Measurements from ENCODE around the gene KRAS. TPM values are rescaled to one million over a fixed set of nuclear protein-coding genes. Genes with fewer than 3 reads are reported as not detected.

KRAS gene
- total RNA-seq, 1 donor from 2014 or later: 9.6 TPM

DNA sequence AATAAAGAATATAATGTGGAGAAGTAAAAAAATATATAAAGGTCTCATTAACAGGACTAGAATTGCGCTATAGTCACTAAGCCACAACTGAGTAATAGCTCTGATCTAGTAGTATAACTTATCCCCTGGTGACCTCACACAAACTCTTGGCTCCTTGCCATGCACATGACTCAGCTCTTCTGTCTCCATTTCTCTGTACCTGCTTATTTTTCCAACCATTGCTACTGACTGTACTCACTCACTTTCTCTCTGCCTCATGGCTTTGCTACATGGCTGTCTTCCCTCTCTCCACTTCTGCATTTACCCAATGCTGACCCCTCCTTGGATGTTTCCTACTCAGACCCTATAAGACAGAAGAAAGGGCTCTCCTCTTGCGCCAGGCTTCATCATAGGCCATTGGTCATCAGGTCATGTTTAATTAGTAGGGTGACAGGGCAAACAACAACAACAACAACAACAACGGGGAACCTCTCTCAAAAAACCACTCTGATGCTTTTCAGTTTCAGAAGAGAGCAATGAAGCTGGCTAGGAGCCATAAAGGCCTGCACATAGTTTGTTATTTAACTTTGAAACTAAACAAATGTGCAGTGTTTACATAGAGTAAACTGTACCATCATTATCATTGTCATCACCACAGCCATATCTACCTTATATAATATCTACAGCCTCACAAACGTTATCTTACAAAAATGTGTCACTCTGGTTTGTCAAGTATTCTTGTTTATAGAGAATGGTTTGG lies 25.6 kb upstream of the KRAS start:
- H3K27me3 ChIP-seq: no peaks in the 10 kb centered on the region
- no peak for DNase-seq (ENCODE audit: extremely low spot score in 2 of 2)

GRCh38 chr12:25271486-25272098 lies 20.9 kb upstream of the KRAS start:
- Histone ChIP-seq H3K4me1 (no peaks in the 10 kb centered on the region), H3K36me3 (no peaks in the 10 kb centered on the region), H3K27me3 (no peaks in the 10 kb centered on the region), H3K27ac (no peak overlapping the region), H3K4me3 (no peak overlapping the region), H3K9me3 (no peaks in the 10 kb centered on the region)
- no peak for DNase-seq (ENCODE audit: extremely low spot score in 2 of 2)
- intact Hi-C loops (cut with DNase I): no loop called here
- TF ChIP-seq, protein P1, sequence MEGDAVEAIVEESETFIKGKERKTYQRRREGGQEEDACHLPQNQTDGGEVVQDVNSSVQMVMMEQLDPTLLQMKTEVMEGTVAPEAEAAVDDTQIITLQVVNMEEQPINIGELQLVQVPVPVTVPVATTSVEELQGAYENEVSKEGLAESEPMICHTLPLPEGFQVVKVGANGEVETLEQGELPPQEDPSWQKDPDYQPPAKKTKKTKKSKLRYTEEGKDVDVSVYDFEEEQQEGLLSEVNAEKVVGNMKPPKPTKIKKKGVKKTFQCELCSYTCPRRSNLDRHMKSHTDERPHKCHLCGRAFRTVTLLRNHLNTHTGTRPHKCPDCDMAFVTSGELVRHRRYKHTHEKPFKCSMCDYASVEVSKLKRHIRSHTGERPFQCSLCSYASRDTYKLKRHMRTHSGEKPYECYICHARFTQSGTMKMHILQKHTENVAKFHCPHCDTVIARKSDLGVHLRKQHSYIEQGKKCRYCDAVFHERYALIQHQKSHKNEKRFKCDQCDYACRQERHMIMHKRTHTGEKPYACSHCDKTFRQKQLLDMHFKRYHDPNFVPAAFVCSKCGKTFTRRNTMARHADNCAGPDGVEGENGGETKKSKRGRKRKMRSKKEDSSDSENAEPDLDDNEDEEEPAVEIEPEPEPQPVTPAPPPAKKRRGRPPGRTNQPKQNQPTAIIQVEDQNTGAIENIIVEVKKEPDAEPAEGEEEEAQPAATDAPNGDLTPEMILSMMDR (IDR thresholded peaks at IDR 0.05): no peak
- TF ChIP-seq POLR2A (IDR thresholded peaks at IDR 0.05) (no peak), POLR2AphosphoS5 (IDR thresholded peaks at IDR 0.05; ENCODE audit: insufficient read depth in 1 of 2, low read depth in 1 of 2) (no peak)

More for the DNA sequence above, 25.6 kb upstream of the KRAS start:
- H3K27ac ChIP-seq: no peak overlapping the region
- intact Hi-C loops (cut with DNase I): no loop called here
- no peak for TF ChIP-seq POLR2AphosphoS5 (IDR thresholded peaks at IDR 0.05; ENCODE audit: insufficient read depth in 1 of 2, low read depth in 1 of 2)
- no peak for TF ChIP-seq POLR2A (IDR thresholded peaks at IDR 0.05)
- TF ChIP-seq, protein P1 (IDR thresholded peaks at IDR 0.05): no peak
- H3K36me3 ChIP-seq: no peaks in the 10 kb centered on the region
- no peaks in the 10 kb centered on the region for H3K4me1 ChIP-seq
- no peaks in the 10 kb centered on the region for H3K9me3 ChIP-seq
- no peak overlapping the region for H3K4me3 ChIP-seq

- no peak overlapping the region for H3K4me3 ChIP-seq
- DNase-seq (ENCODE audit: extremely low spot score in 2 of 2): no peak
- TF ChIP-seq POLR2AphosphoS5 (IDR thresholded peaks at IDR 0.05; ENCODE audit: insufficient read depth in 1 of 2, low read depth in 1 of 2) (no peak), POLR2A (IDR thresholded peaks at IDR 0.05) (no peak)
- TF ChIP-seq, protein P1 (IDR thresholded peaks at IDR 0.05): no peak
- no peaks in the 10 kb centered on the region for H3K36me3 ChIP-seq
- H3K27me3 ChIP-seq: no peaks in the 10 kb centered on the region
- H3K9me3 ChIP-seq: no peaks in the 10 kb centered on the region
- H3K27ac ChIP-seq: no peak overlapping the region
- intact Hi-C loops (cut with DNase I): no loop called here
- H3K4me1 ChIP-seq: no peaks in the 10 kb centered on the region
Observed at GRCh38 chr12:25269701-25270100, 19.0 kb upstream of the KRAS start.

GRCh38 chr12:25266497-25266896 lies 15.8 kb upstream of the KRAS start:
- DNase-seq (ENCODE audit: extremely low spot score in 2 of 2): no peak
- no peaks in the 10 kb centered on the region for H3K9me3 ChIP-seq
- intact Hi-C loops (cut with DNase I): no loop called here
- no peaks in the 10 kb centered on the region for H3K27me3 ChIP-seq
- no peaks in the 10 kb centered on the region for H3K4me1 ChIP-seq
- H3K27ac ChIP-seq: no peak overlapping the region
- no peak overlapping the region for H3K4me3 ChIP-seq
- no peak for TF ChIP-seq POLR2AphosphoS5 (IDR thresholded peaks at IDR 0.05; ENCODE audit: insufficient read depth in 1 of 2, low read depth in 1 of 2)
- TF ChIP-seq, protein P1 (IDR thresholded peaks at IDR 0.05): no peak
- TF ChIP-seq POLR2A (IDR thresholded peaks at IDR 0.05): no peak
- no peaks in the 10 kb centered on the region for H3K36me3 ChIP-seq

DNA sequence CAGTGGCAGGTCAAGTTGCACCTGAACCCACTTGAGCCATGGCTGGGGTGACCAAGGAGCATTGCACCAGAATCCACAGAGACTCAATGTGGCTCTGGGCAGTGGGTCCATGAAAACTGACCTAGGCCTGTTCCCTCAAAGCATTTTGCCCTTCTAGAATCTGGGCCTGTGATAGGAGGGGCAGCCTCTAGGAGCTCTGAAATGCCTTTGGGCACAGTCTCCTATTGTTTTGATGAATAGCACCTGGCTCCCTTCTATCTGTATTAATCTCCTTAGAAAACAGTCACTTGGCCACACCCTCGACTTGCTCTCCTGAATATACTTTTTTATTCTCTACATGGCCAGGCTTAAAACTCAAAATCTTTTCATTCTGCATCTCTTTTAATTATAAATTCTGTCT lies 14.1 kb upstream of the KRAS start:
- Histone ChIP-seq H3K4me1 (no peaks in the 10 kb centered on the region), H3K36me3 (no peaks in the 10 kb centered on the region), H3K27ac (no peak overlapping the region), H3K27me3 (no peaks in the 10 kb centered on the region), H3K9me3 (no peaks in the 10 kb centered on the region), H3K4me3 (no peak overlapping the region)
- TF ChIP-seq, protein P1 (IDR thresholded peaks at IDR 0.05): no peak
- TF ChIP-seq POLR2A (IDR thresholded peaks at IDR 0.05) (no peak), POLR2AphosphoS5 (IDR thresholded peaks at IDR 0.05; ENCODE audit: insufficient read depth in 1 of 2, low read depth in 1 of 2) (no peak)
- intact Hi-C loops (cut with DNase I): no loop called here
- DNase-seq (ENCODE audit: extremely low spot score in 2 of 2): no peak
